HG03108 (cell line): Measurements from ENCODE around the gene BIRC5.

Source experiments
- ATAC-seq: cut with Tn5 transposase; IDR thresholded peaks from one replicate; pipeline ENCODE4 v1.9.1; 2021; ENCODE audit warnings: moderate library complexity; ENCODE audit not compliant: unreplicated experiment

BIRC5 gene

DNA sequence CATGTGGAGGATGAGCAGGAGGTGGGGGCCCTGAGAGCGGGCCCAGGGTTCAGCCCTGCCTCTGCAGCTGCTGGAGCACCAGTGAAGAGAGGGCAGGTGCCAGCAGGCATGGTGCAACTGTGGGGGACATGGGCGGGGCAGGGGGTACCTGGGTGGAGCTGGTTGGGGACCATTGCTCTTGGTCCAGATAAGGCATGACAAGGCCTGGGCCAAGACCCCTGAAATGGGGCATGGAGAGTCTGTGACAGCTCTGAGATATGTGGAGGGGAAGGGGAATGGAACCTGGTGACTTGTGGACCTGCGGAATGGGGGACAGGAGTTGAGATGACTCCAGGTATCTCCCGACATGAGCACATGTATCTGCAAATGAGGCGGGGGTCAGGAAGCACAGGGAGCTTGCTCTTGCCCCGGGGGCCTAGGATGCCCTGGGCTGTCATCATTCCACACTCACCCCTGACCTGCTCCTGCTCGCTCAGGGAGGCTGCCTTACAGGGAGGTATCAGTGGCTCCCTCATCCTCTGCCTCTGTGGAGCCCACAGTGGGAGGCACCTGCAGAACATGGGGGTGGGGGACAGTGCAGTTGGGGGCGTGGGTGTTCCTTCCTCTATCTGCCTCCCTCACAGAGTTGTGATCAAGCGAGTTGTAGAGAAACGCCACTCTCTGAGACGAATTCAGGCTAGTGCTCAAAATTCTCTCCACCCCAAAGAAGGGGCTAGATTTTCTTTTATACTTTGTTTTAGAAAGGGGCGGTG is 57.5 kb downstream of the BIRC5 start:
- no peak for ATAC-seq

DNA sequence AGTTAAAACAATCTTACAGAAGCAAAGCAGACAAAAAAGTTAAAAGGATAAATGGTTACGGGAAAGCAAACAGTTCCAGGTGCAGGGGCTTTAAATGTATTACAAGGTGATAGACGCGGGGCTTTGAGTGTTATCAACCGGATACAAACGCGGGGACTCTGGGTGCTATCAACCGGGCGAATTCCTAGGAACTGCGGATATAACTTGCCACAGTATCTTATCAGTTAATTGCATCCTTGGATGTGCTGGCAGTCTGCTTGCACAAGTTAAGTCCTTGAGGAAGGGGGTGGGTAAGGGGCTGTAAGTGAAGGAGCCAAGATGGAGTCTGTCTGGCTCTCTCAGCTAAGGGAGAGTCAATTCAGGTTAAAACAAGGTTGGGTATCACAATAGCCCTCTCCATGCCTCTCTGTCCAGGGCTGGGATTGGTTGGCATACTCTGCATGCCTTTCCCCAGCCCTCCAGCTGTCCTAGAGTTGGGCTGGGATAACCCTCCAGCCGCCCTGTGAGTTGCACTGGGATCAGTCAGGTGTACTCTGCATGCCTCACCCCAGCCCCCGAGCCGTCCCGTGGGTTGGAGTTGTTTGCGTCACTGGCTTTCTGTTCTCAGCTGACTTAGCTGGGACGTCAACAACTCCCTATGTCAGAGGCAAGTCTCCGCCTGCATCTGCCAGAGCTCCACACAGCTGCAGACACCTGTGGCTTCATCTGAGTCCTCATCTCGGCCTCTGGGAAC is 58.3 kb downstream of the BIRC5 start:
- ATAC-seq, result peak; percentile 44

DNA sequence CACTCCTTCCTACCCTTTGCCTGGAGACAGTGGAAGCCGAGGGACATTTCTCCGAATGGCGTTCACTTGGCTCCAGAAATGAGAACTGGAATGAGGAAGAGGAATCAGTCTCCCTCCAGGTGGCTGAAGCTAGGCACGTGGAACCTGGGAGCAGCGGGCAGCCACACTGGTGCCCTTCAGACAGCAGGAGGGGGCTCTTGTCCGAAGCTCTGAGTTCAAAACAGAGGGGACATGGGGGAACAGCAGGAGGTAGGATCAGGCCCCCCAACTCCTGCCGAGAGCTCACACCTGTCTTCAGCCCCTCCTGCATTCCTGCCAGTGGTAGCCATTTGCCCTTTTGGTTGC is 58.8 kb downstream of the BIRC5 start:
- no peak for ATAC-seq

DNA sequence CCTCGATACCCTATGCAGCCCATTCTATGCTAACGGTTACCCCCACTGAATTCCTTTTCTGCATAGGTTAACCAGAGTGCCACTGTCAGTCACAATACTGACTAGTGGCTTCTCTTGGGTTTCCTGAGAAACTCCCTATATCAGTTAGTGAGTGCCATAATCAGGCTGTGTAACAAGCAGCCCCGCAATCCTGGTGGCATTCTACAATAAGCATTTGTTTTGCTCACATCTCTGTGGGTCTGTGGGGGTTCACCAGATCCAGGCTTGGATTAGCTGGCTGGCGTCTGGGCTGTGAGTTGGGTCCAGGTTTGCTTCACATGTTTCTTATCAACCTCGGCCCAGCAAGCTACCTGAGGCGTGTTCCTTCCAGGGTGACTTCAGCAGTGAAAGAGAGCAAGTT is 59.8 kb downstream of the BIRC5 start:
- no peak for ATAC-seq
